MM.1S (cell line): Measurements from ENCODE around the gene TAS2R20.
"Not testable (repeated sequence)": the region's sequence is repeated elsewhere in the genome, so short reads cannot be mapped to it uniquely, and the experiment has no call there.

Experiments used
- DNase-seq: peaks from one replicate; pipeline ENCODE4 v3.0.0-alpha.2; 2015
- H2AFZ ChIP-seq: fragments of 300-600 bp; sonication (generic); 2 replicates; pipeline ENCODE4 v1.6.0; 2016; ENCODE audit warnings: antibody characterized with exemption, low read length
- H3F3A ChIP-seq: fragments of 300-600 bp; sonication (generic); 2 replicates; pipeline ENCODE4 v1.6.1; 2016; ENCODE audit warnings: mild to moderate bottlenecking, antibody characterized with exemption, low read length, moderate library complexity, mixed read lengths; ENCODE audit not compliant: insufficient read depth
- H3K27ac ChIP-seq: fragments of 300-600 bp; sonication (generic); 2 replicates; pipeline ENCODE4 v1.5.1; 2016; ENCODE audit warnings: mild to moderate bottlenecking, low read length
- H3K27me3 ChIP-seq: fragments of 300-600 bp; sonication (generic); replicated peaks from 2 replicates; pipeline ENCODE4 v1.6.0; 2016; ENCODE audit warnings: low read length; ENCODE audit not compliant: insufficient read depth
- H3K36me3 ChIP-seq: fragments of 300-600 bp; sonication (generic); replicated peaks from 2 replicates; pipeline ENCODE4 v1.6.1; 2016; ENCODE audit warnings: mild to moderate bottlenecking, low read length, mixed read lengths; ENCODE audit not compliant: insufficient read depth
- H3K4me1 ChIP-seq: fragments of 300-600 bp; sonication (generic); 2 replicates; pipeline ENCODE4 v1.6.1; 2016; ENCODE audit warnings: low read length, mixed read lengths
- H3K4me2 ChIP-seq: fragments of 300-600 bp; sonication (generic); 2 replicates; pipeline ENCODE4 v1.6.0; 2016; ENCODE audit warnings: low read depth, low read length
- H3K4me3 ChIP-seq: fragments of 300-600 bp; sonication (generic); 2 replicates; pipeline ENCODE4 v1.5.1; 2016; ENCODE audit warnings: low read length, mixed read lengths
- H3K79me2 ChIP-seq: fragments of 300-600 bp; sonication (generic); 2 replicates; pipeline ENCODE4 v1.6.1; 2016; ENCODE audit warnings: mixed run types, low read length, mixed read lengths
- H3K9ac ChIP-seq: fragments of 300-600 bp; sonication (generic); 2 replicates; pipeline ENCODE4 v1.6.1; 2016; ENCODE audit warnings: low read length, mixed read lengths
- H3K9me2 ChIP-seq: fragments of 300-600 bp; sonication (generic); replicated peaks from 2 replicates; pipeline ENCODE4 v1.6.1; 2016; ENCODE audit warnings: mild to moderate bottlenecking, low read length, mixed read lengths; ENCODE audit not compliant: insufficient read depth
- H3K9me3 ChIP-seq: fragments of 300-600 bp; sonication (generic); replicated peaks from 2 replicates; pipeline ENCODE4 v1.6.1; 2016; ENCODE audit warnings: mild to moderate bottlenecking, low read length, mixed read lengths; ENCODE audit not compliant: insufficient read depth
- H4K20me1 ChIP-seq: fragments of 300-600 bp; sonication (generic); 2 replicates; pipeline ENCODE4 v1.6.1; 2016; ENCODE audit warnings: mild to moderate bottlenecking, low read length, moderate library complexity, mixed read lengths; ENCODE audit not compliant: insufficient read depth
- CTCF ChIP-seq: fragments of 300-600 bp; sonication (generic); IDR thresholded peaks from 2 replicates; pipeline ENCODE4 v1.5.1; 2016; ENCODE audit warnings: antibody characterized with exemption, low read length, mixed read lengths
- EZH2 ChIP-seq: fragments of 300-600 bp; sonication (generic); optimal IDR thresholded peaks from 2 replicates; pipeline ENCODE3; 2017; ENCODE audit warnings: low read depth, mild to moderate bottlenecking, antibody characterized with exemption, low read length, mixed read lengths
- EZH2phosphoT487 ChIP-seq: fragments of 300-600 bp; sonication (generic); IDR thresholded peaks from 2 replicates; pipeline ENCODE4 v1.6.1; 2018; ENCODE audit warnings: antibody characterized with exemption, low read length

TAS2R20 gene

GRCh38 chr12:11039171-11039570 lies 41.1 kb upstream of the TAS2R20 start:
- Histone ChIP-seq H3F3A (no peaks in the 10 kb centered on the region), H3K79me2 (peaks cover 4% of the 10 kb centered on the region; the same call in 1 of the 2 replicates), H3K4me3 (no peak overlapping the region), H3K4me1 (no peaks in the 10 kb centered on the region), H2AFZ (no peak overlapping the region), H3K9me3 (no peaks in the 10 kb centered on the region), H3K27me3 (no peaks in the 10 kb centered on the region), H3K9ac (no peak overlapping the region), H3K27ac (no peak overlapping the region), H3K9me2 (no peaks in the 10 kb centered on the region), H4K20me1 (no peaks in the 10 kb centered on the region), H3K4me2 (no peak overlapping the region), H3K36me3 (no peaks in the 10 kb centered on the region)
- TF ChIP-seq EZH2phosphoT487 (no peak), CTCF (no peak), EZH2 (no peak)
- no peak for DNase-seq

GRCh38 chr12:11033959-11034358 lies 35.9 kb upstream of the TAS2R20 start:
- H3K9ac ChIP-seq, H3F3A ChIP-seq, H3K27ac ChIP-seq, H3K27me3 ChIP-seq, H3K9me2 ChIP-seq, H2AFZ ChIP-seq, H4K20me1 ChIP-seq, H3K4me1 ChIP-seq, DNase-seq, H3K79me2 ChIP-seq, H3K4me2 ChIP-seq, H3K36me3 ChIP-seq, H3K9me3 ChIP-seq, H3K4me3 ChIP-seq: not testable (repeated sequence)

- Histone ChIP-seq H3K4me3 (no peak within 1 kb of the TSS), H3K9me2 (no peaks in the 10 kb centered on the region), H3K9me3 (no peaks in the 10 kb centered on the region), H3K4me2 (no peak within 1 kb of the TSS), H3K9ac (no peak within 1 kb of the TSS), H3K4me1 (no peaks in the 10 kb centered on the region), H3K27ac (no peak within 1 kb of the TSS), H3K79me2 (no peaks in the 10 kb centered on the region), H3F3A (no peaks in the 10 kb centered on the region), H4K20me1 (no peaks in the 10 kb centered on the region), H3K27me3 (no peaks in the 10 kb centered on the region), H2AFZ (no peak within 1 kb of the TSS), H3K36me3 (no peaks in the 10 kb centered on the region)
- no peak for TF ChIP-seq EZH2
- DNase-seq: no peak
Measured at GRCh38 chr12:11031307-11031706, 33.2 kb upstream of the TAS2R20 start, which contains the start of gene TAS2R31. TAS2R31 (minus strand) TSS chr12:11031407; CDS start chr12:11031335, 72 bp downstream.

- no peaks in the 10 kb centered on the region for H3K36me3 ChIP-seq
- DNase-seq: no peak
- TF ChIP-seq EZH2 (no peak), EZH2phosphoT487 (no peak), CTCF (no peak)
Measured at GRCh38 chr12:11026118-11026517, 28.0 kb upstream of the TAS2R20 start.

More at GRCh38 chr12:11026118-11026517, 28.0 kb upstream of the TAS2R20 start:
- H3K9ac ChIP-seq: no peak overlapping the region
- no peak overlapping the region for H3K4me3 ChIP-seq
- H3K27ac ChIP-seq: no peak overlapping the region
- H3K27me3 ChIP-seq: no peaks in the 10 kb centered on the region
- no peaks in the 10 kb centered on the region for H3K79me2 ChIP-seq
- H3F3A ChIP-seq: no peaks in the 10 kb centered on the region
- H2AFZ ChIP-seq: no peak overlapping the region
- no peaks in the 10 kb centered on the region for H3K4me1 ChIP-seq
- no peaks in the 10 kb centered on the region for H3K9me3 ChIP-seq
- no peaks in the 10 kb centered on the region for H4K20me1 ChIP-seq
- H3K4me2 ChIP-seq: no peak overlapping the region
- no peaks in the 10 kb centered on the region for H3K9me2 ChIP-seq
